Ascending aorta (tissue), 2 donors: ENCODE results near the gene CAP2. TPM values are rescaled to one million over a fixed set of nuclear protein-coding genes. Genes with fewer than 3 reads are reported as not detected.
"Not testable (repeated sequence)": the region's sequence is repeated elsewhere in the genome, so short reads cannot be mapped to it uniquely, and the experiment has no call there.

Experiments used
- DNase-seq, 2 donors: peaks; one replicate each; pipeline ENCODE4 v3.0.0-alpha.2; 2019; ENCODE audit warnings: low spot score in 2 of 2
- H3K27ac ChIP-seq, 2 donors: fragments of 200-600 bp; sonication (generic); one replicate each; pipeline ENCODE4 v1.5.1; 2016 to 2017; ENCODE audit warnings: mild to moderate bottlenecking in 1 of 2
- H3K27me3 ChIP-seq: fragments of 200-600 bp; sonication (generic); one replicate; pipeline ENCODE4 v1.5.1; 2017
- H3K36me3 ChIP-seq, 2 donors: fragments of 200-600 bp; sonication (generic); one replicate each; pipeline ENCODE4 v1.5.1; 2016
- H3K4me1 ChIP-seq, 2 donors: fragments of 200-600 bp; sonication (generic); one replicate each; pipeline ENCODE4 v1.5.1; 2016 to 2017; ENCODE audit warnings: mild to moderate bottlenecking in 1 of 2
- H3K4me3 ChIP-seq, 2 donors: fragments of 200-600 bp; sonication (generic); one replicate each; pipeline ENCODE4 v1.5.1; 2016 to 2017; ENCODE audit warnings: mild to moderate bottlenecking in 1 of 2
- H3K9me3 ChIP-seq, 2 donors: fragments of 200-600 bp; sonication (generic); one replicate each; pipeline ENCODE4 v1.5.1; 2016
- CTCF ChIP-seq, 3 experiments: fragments of 200-600 bp in 2 of 3; fragments of 450-650 bp in 1 of 3; sonication (generic) in 2 of 3; IDR thresholded peaks; one replicate each; pipeline ENCODE4 v1.5.1; 2016 to 2019; ENCODE audit warnings: antibody characterized with exemption in 3 of 3, mild to moderate bottlenecking in 1 of 3, moderate library complexity in 1 of 3
- intact Hi-C: fragments of 100-400 bp; cut with DNase I; formaldehyde crosslinking; loops from one replicate; pipeline ENCODE4 v1.15.1; 2023
- total RNA-seq: library from RNA; depleted of rRNA; stranded (reverse); fragments of >200 nt; gene quantifications from one replicate; pipeline ENCODE4 v1.1.0, GENCODE V29; 2016

CAP2 gene
- total RNA-seq, 1 donor from 2014 or later, result 7.1 TPM

- H3K9me3 ChIP-seq, result no peaks in the 10 kb centered on the region
- DNase-seq, result no peak
- no peaks in the 10 kb centered on the region for H3K4me1 ChIP-seq
- H3K36me3 ChIP-seq, result no peaks in the 10 kb centered on the region
- no peaks in the 10 kb centered on the region for H3K27me3 ChIP-seq
- no peak overlapping the region for H3K27ac ChIP-seq
- intact Hi-C loops, result no loop called here
- no peak overlapping the region for H3K4me3 ChIP-seq
- TF ChIP-seq CTCF (IDR thresholded peaks at IDR 0.05), result no peak
Observed at GRCh38 chr6:17527076-17527475, 133.7 kb downstream of the CAP2 start.

- Histone ChIP-seq H3K36me3 (peaks cover 0 to 5% of the 10 kb centered on the region in 2 donors), H3K4me3 (no peak overlapping the region), H3K9me3 (no peaks in the 10 kb centered on the region), H3K27ac (no peak overlapping the region), H3K27me3 (no peaks in the 10 kb centered on the region), H3K4me1 (no peaks in the 10 kb centered on the region)
- DNase-seq, result no peak
- no peak for TF ChIP-seq CTCF (IDR thresholded peaks at IDR 0.05)
- intact Hi-C loops, result no loop called here
Observed at GRCh38 chr6:17530321-17530835, 137.0 kb downstream of the CAP2 start.

- no peak for TF ChIP-seq CTCF (IDR thresholded peaks at IDR 0.05)
- intact Hi-C loops, result no loop called here
- peaks cover 3 to 20% of the 10 kb centered on the region in 2 donors for H3K36me3 ChIP-seq
Observed at GRCh38 chr6:17536586-17536985, 143.2 kb downstream of the CAP2 start.

GRCh38 chr6:17542243-17542642 is 148.8 kb downstream of the CAP2 start:
- no peaks in the 10 kb centered on the region for H3K9me3 ChIP-seq
- no peak overlapping the region for H3K4me3 ChIP-seq
- H3K36me3 ChIP-seq, result peaks cover 11 to 37% of the 10 kb centered on the region in 2 donors
- intact Hi-C loops, result no loop called here
- no peak overlapping the region for H3K27ac ChIP-seq
- H3K27me3 ChIP-seq, result no peaks in the 10 kb centered on the region
- no peaks in the 10 kb centered on the region for H3K4me1 ChIP-seq
- no peak for DNase-seq
- no peak for TF ChIP-seq CTCF (IDR thresholded peaks at IDR 0.05)

More at GRCh38 chr6:17536586-17536985, 143.2 kb downstream of the CAP2 start:
- H3K27ac ChIP-seq, result no peak overlapping the region
- no peaks in the 10 kb centered on the region for H3K27me3 ChIP-seq
- H3K4me3 ChIP-seq, result no peak overlapping the region
- no peaks in the 10 kb centered on the region for H3K4me1 ChIP-seq
- no peak for DNase-seq
- no peaks in the 10 kb centered on the region for H3K9me3 ChIP-seq

GRCh38 chr6:17545681-17546080 is 152.3 kb downstream of the CAP2 start:
- H3K9me3 ChIP-seq, H3K27ac ChIP-seq, intact Hi-C loops, H3K27me3 ChIP-seq, H3K4me1 ChIP-seq, DNase-seq, H3K4me3 ChIP-seq: not testable (repeated sequence)
- peaks cover 7 to 22% of the 10 kb centered on the region in 2 donors for H3K36me3 ChIP-seq

- no peak overlapping the region for H3K27ac ChIP-seq
- intact Hi-C loops, result no loop called here
- no peaks in the 10 kb centered on the region for H3K4me1 ChIP-seq
- TF ChIP-seq CTCF (IDR thresholded peaks at IDR 0.05), result no peak
- H3K36me3 ChIP-seq, result peaks cover 18 to 28% of the 10 kb centered on the region in 2 donors
- DNase-seq, result no peak
- H3K27me3 ChIP-seq, result no peaks in the 10 kb centered on the region
- no peaks in the 10 kb centered on the region for H3K9me3 ChIP-seq
- H3K4me3 ChIP-seq, result no peak overlapping the region
Observed at GRCh38 chr6:17551383-17551958, 158.1 kb downstream of the CAP2 start.
